Activated naive CD4-positive, alpha-beta T cell treated with anti-CD3 and anti-CD28 coated beads, Interleukin-2, amount 50 U/mL, for 72 hours (primary cell): Measurements from ENCODE around the gene SH2D5. TPM values are rescaled to one million over a fixed set of nuclear protein-coding genes. Genes with fewer than 3 reads are reported as not detected.

Experiments used
- ATAC-seq, 2 donors: fragments of 150-1000 bp; cut with Tn5 transposase; 2 replicates each; pipeline ENCODE4 v1.10.0; 2021; ENCODE audit warnings: mild to moderate bottlenecking in 2 of 2, moderate library complexity in 2 of 2
- DNase-seq, 2 donors: peaks; one replicate each; pipeline ENCODE4 v3.0.0; 2021 to 2022; ENCODE audit warnings: low spot score in 2 of 2
- H3K27ac Mint-ChIP-seq, 2 donors: one replicate each; pipeline ENCODE4 v1.8.0; 2022; ENCODE audit warnings: mild to moderate bottlenecking in 2 of 2, mixed read lengths in 2 of 2
- H3K36me3 Mint-ChIP-seq, 2 donors: one replicate each; pipeline ENCODE4 v1.8.0; 2022; ENCODE audit warnings: mixed read lengths in 2 of 2
- H3K9me3 Mint-ChIP-seq, 2 donors: one replicate each; pipeline ENCODE4 v1.8.0; 2022; ENCODE audit warnings: mixed read lengths in 2 of 2
- total RNA-seq, 2 donors: library from RNA; stranded (reverse); gene quantifications; one replicate each; pipeline ENCODE4 v1.2.3, GENCODE V29; 2022

SH2D5 gene
- under 1 TPM in 1 of 2 donors, not detected in 1; 0.66 TPM for total RNA-seq

DNA sequence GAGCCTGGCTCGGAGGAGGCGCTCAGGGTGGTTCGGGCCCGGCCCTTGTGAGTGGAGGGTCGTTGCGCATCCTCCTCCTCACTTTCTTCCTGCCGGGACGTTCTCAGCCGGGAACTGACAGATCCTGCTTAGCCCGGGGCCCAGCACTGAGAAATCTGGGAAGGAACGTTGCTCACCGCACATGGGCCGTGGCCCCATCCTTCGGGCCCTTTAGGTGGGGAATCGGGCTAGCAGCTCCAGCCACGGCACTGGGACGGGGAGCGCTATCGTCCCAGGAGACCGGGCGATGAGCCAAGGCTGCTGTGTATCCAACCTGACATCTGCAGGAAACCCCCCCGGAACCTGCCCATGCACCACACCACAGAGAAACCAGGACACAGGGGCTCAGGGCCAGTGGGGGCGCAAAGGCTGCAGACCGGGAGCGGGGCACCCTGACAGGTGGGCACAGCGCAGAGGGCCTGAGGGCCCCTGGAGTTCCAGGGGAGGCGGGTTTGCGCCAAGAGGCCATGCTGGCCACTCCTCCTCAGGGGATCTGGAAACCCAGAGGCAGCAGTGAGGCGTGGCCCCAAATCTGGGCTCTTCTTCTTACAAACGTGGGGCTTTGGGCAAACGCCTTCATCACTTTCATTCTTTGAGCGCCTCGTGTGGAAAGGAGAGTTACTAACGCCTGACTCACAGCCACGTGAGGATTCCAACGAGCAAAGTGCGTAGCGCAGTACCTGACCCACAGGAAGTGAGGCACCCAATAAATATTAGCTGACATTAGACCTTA, at the start of gene SH2D5:
Gene SH2D5, minus strand, starts transcription at position 116 of the 772 bp plus-strand sequence. CDS start 4,659 bp downstream, outside the sequence.
- ATAC-seq (peak; percentile 73 to 89), DNase-seq (peak; percentile 69 to 76)
- Mint-ChIP-seq H3K9me3 (no peaks in the 10 kb centered on the region), H3K27ac (peak within 1 kb of the TSS; percentile 74 to 89), H3K36me3 (no peaks in the 10 kb centered on the region)

DNA sequence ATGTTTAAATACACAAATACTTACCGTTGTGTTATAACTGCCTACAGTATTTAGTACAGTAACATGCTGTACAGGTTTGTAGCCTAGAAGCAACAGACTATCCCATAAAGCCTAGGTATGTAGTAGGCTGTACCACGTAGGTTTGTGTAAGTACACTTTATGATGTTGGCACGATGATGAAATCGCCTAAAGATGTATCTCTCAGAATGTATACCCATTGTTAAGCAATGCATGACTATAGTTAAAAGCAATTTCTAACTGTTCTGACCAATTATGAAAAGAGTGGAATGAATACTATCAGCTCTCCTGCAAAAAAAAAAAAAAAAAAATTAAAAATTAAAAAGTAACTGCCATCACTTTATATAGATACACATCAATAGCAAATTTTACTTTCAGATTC, 43.2 kb upstream of the SH2D5 start:
- ATAC-seq (peak; percentile 51 to 91), DNase-seq (no peak)
- Mint-ChIP-seq H3K36me3 (peaks cover 0 to 27% of the 10 kb centered on the region in 2 donors), H3K27ac (peak overlapping the region in 1 of 2 donors; percentile 34), H3K9me3 (no peaks in the 10 kb centered on the region)

DNA sequence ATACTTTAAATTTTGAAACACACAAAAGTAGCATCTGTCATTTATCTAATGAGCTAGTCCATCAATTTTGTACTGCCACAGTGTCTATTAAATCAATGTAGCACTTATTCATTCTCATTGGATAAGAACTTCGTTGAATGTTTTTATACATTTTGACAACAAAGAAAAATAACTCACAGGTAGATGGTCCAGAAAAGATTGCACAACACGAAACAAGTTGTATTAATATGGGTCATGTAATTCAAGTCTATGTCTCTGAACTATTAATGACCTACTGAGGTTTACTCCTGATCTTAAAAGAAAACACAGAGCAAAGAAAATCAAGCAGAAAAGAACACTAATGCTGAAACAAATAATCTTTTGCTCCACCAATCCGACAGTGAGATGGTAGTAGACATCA, 39.3 kb upstream of the SH2D5 start:
- Mint-ChIP-seq H3K9me3 (no peaks in the 10 kb centered on the region), H3K36me3 (peaks cover 0 to 19% of the 10 kb centered on the region in 2 donors), H3K27ac (peak overlapping the region in 1 of 2 donors; percentile 42)
- ATAC-seq, result no peak
- no peak for DNase-seq

DNA sequence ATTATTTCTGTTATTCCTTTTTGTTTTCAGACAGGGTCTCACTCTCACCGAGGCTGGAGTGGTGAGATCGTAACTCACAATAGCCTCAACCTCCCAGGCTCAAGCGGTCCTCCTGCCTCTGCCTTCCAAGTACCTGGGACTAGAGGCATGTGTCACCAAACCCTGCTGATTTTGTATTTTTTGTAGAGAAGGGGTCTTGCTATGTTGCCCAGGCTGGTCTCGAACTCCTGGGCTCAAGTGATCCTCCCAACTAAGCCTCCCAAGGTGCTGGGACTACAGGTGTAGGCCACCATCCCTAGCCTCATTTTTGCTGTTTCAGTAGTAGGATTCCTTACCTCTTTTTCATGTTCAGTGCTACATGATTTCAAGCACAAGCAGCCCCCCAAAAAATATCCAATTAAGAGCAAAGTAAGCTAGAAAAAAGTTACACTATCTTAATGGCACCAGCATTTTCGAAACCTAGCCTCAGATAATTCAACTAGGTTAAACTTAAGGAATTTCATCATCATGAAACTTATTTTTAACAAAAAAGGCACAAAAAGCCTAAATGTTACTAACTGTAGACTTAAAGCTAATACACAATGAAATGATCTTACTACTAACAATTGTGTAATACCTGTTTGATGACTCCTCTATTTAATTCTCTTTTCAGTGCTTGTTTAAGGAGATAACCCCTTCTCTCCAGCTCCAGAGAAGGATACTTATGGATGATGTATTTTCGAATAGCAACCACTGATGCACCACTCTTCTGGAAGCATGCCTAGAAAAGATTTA, 38.0 kb upstream of the SH2D5 start:
- ATAC-seq (no peak), DNase-seq (no peak)
- Mint-ChIP-seq H3K9me3 (no peaks in the 10 kb centered on the region), H3K36me3 (peaks cover 0 to 25% of the 10 kb centered on the region in 2 donors), H3K27ac (no peak overlapping the region)

DNA sequence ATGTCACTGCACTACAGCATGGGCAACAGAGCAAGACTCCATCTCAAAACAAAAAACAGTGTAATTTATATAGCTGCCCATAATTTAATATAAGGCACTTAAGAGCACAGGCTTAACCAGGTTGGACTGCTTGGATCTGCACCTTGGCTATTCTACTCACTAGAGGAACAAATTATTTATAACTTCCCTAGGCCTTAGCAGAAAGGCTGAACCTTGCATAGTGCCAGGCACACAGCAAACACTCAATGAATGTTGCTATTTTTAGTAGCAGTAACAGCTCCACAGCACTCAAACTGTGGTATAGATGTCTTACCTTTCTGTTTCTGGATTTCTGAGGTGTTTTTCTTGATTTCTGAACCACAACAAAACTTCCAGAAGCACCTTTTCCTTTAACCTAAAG, 34.8 kb upstream of the SH2D5 start:
- no peaks in the 10 kb centered on the region for H3K9me3 Mint-ChIP-seq
- no peak for DNase-seq
- peaks cover 0 to 28% of the 10 kb centered on the region in 2 donors for H3K36me3 Mint-ChIP-seq
- no peak for ATAC-seq
- H3K27ac Mint-ChIP-seq, result no peak overlapping the region

DNA sequence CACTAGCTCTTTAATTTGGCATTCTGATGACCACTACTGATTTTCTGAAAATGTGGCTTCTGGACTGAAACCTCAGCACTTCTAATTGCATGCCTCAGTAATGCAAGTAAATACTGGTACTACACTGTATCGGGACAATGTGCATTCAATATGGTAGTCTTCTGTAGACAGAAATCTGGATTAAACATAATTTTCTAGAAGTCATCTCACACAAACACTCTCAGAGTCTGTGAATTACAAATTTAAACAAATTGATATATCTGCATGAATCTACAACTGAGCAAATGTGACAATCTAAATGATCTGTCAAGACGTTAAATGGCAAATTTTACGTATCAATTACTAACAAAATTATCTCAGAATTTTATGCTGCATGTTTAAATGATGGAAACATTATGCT, 30.9 kb upstream of the SH2D5 start:
- H3K36me3 Mint-ChIP-seq, result peaks cover 11 to 36% of the 10 kb centered on the region in 2 donors
- ATAC-seq (no peak), DNase-seq (no peak)
- no peak overlapping the region for H3K27ac Mint-ChIP-seq
- no peaks in the 10 kb centered on the region for H3K9me3 Mint-ChIP-seq

DNA sequence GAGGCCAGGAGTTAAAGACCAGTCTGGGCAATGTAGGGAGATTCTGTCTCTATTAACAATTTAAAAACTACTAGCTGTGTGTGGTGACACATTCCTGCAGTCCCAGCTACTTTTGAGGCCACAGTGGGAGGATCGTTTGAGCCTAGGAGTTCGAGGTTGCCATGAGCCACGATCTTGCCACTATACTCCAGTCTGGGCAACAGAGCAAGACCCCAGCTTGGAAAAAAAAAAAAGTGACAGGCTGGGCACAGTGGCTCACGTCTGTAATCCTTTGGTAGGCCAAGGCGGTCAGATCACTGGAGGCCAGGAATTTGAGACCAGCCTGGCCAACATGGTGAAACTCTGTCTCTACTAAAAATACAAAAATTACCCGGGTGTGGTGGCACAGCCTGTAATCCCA, 27.8 kb upstream of the SH2D5 start:
- H3K27ac Mint-ChIP-seq, result no peak overlapping the region
- no peaks in the 10 kb centered on the region for H3K9me3 Mint-ChIP-seq
- peaks cover 11 to 31% of the 10 kb centered on the region in 2 donors for H3K36me3 Mint-ChIP-seq
- ATAC-seq, result no peak
- DNase-seq, result no peak

DNA sequence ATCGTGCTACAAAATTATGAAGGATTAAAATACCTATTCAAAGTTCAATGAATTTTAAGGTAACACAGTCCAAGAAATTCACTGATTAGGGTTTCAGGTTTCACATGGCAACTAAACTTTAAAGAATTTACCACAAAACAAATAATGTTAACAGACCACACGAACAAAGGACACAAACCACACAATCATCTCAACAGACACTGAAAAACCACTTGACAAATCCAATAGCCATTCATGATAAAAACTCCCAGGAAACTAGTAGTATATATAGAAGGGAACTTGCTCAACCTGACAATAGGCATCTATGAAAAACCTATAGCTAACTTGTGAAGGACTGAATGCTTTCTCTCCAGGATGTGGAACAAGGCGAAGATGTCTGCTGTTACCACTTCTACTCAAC, 21.1 kb upstream of the SH2D5 start:
- no peaks in the 10 kb centered on the region for H3K9me3 Mint-ChIP-seq
- no peak for DNase-seq
- H3K27ac Mint-ChIP-seq, result no peak overlapping the region
- ATAC-seq, result no peak
- H3K36me3 Mint-ChIP-seq, result peaks cover 0 to 12% of the 10 kb centered on the region in 2 donors

DNA sequence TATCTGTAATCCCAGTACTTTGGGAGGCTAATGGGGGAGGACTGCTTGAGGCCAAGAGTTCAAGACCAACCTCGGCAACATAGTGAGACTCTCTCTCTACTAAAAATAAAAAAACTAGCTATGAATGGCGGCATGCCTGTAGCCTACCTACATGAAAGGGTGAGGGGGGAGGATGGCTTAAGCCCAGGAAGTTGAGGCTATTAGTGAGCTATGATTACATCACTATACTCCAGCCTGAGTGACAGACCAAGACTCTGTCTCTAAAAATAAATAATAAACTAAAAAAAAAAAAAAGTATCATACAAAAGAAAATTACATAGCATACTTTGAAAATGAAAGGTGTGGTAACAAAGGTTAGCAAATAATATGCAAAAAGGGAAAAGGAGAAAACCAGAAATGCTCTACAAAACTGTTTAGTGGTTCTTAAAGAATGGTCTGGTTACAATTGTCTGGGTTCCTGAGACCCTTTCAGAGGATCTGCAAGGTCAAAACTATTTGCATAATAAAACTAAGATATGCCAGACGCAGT, 19.0 kb upstream of the SH2D5 start:
- no peak for DNase-seq
- no peak for ATAC-seq
- Mint-ChIP-seq H3K9me3 (no peaks in the 10 kb centered on the region), H3K36me3 (peaks cover 0 to 10% of the 10 kb centered on the region in 2 donors), H3K27ac (no peak overlapping the region)

DNA sequence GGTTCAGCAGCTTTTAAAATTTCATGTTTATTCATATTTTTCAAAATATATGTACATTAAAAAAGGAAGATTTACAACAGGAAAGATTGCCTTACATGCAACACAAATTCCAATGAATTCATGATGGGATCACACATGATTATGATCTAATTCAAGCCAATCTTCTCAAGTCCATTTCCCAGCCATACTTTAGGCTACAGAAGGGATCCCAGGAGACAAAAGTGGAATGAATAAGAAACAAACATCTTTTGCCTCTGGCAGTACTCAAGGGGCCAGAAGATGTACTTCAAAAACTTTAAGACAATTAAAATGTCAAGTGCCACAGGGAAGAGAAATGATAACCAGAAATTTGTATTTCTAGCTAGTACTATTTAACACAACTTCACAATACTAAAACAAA, 10.2 kb upstream of the SH2D5 start:
- H3K36me3 Mint-ChIP-seq, result peaks cover 0 to 21% of the 10 kb centered on the region in 2 donors
- DNase-seq (no peak), ATAC-seq (no peak)
- H3K27ac Mint-ChIP-seq, result no peak overlapping the region
- no peaks in the 10 kb centered on the region for H3K9me3 Mint-ChIP-seq

DNA sequence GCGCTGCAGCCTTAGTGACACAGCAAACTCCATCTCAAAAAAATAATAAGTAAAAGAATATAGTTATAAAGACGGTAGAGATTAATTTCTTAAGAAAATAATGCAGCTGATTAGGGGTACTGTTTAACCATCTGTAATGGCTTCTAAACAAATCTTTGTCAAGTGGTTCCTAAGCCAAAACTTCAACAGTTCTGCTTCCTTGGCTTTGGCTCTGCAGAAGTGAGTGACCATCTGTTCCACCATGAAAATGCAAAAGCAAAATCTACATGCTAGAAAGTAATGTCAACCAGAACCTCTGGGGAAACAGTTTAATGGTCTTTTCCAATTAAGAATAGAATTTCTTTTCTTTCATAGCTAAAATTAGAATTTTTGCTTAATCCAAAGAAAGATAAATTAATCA, 8.3 kb upstream of the SH2D5 start:
- ATAC-seq, result no peak
- H3K36me3 Mint-ChIP-seq, result peaks cover 0 to 21% of the 10 kb centered on the region in 2 donors

DNA sequence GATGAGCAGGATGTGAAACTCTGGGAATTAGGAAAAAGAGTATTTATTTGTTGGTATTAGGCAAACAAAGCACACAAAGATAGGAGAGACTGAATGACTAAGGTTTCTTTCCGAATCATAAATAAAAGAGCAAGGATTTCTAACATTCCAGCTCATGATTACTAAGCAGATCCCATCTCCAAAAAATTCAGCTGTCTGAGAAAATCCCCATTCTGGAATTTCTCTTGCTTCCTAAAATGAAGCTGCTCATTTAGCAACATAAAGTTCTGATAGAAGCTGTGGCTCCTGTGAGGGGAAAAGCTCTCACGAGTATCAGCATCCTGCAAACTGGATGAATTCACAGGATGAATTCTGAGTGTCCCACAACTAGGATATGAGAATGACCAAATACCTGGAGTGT, 6.7 kb upstream of the SH2D5 start:
- no peaks in the 10 kb centered on the region for H3K9me3 Mint-ChIP-seq
- H3K36me3 Mint-ChIP-seq, result peaks cover 0 to 13% of the 10 kb centered on the region in 2 donors
- peak overlapping the region in 1 of 2 donors; percentile 30 for H3K27ac Mint-ChIP-seq
- DNase-seq (no peak), ATAC-seq (no peak)

More for the DNA sequence above, 8.3 kb upstream of the SH2D5 start:
- DNase-seq, result no peak
- Mint-ChIP-seq H3K27ac (no peak overlapping the region), H3K9me3 (no peaks in the 10 kb centered on the region)

DNA sequence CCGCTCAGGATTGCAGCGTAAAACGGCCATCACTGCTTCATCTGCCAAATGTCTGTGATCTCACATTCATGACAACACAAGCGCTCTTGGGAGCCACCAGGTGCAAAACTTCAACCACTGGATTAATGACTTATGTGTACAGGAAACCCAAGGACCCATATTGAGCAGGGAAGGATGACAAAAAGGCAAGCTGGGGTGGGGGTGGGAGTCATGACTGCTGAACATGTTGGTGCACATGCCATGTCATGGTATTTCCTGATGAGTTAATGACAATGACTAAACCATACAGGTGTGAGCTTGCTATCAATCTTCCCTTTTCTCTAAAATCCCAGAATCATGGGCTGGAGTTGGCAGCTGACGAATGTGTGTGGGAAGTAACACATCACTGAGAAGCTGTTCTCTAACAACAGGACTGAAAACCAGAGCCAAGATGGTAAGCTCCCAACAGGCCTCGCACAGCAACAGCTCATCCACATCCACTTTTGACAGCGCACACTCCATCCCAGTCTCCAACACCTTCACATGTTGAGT, 3.1 kb upstream of the SH2D5 start:
- Mint-ChIP-seq H3K27ac (peak overlapping the region in 1 of 2 donors; percentile 36), H3K36me3 (peaks cover 0 to 4% of the 10 kb centered on the region in 2 donors), H3K9me3 (no peaks in the 10 kb centered on the region)
- ATAC-seq (no peak), DNase-seq (no peak)

DNA sequence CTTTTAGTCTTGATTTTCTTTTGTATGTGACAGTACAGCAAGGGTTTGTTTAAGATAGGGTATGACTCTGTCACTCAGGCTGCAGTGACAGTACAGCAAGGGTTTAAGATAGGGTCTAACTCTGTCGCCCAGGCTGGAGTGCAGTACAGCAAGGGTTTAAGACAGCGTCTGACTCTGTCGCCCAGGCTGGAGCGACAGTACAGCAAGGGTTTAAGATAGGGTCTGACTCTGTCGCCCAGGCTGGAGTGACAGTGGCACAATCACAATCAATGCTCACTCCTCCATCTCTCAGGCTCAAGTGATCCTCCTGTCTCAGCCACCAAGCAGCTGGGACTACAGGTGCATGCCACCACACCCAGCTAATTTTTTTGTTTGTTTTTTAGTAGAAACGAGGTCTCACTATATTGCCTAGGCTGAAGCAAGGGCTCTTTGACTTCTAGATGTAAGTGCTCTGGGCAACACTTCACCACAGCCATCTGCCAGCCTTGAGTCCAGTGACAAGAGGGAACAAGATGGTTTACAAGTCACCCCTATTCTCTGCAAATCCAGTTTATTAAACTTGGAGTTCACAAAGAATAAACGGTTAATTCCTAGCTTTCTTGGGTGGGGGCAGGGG, 965 bp upstream of the SH2D5 start:
- no peak for DNase-seq
- peak in 1 of 2 donors; percentile 34 for ATAC-seq
- no peak overlapping the region for H3K27ac Mint-ChIP-seq
- no peaks in the 10 kb centered on the region for H3K9me3 Mint-ChIP-seq
- peaks cover 0 to 4% of the 10 kb centered on the region in 2 donors for H3K36me3 Mint-ChIP-seq

DNA sequence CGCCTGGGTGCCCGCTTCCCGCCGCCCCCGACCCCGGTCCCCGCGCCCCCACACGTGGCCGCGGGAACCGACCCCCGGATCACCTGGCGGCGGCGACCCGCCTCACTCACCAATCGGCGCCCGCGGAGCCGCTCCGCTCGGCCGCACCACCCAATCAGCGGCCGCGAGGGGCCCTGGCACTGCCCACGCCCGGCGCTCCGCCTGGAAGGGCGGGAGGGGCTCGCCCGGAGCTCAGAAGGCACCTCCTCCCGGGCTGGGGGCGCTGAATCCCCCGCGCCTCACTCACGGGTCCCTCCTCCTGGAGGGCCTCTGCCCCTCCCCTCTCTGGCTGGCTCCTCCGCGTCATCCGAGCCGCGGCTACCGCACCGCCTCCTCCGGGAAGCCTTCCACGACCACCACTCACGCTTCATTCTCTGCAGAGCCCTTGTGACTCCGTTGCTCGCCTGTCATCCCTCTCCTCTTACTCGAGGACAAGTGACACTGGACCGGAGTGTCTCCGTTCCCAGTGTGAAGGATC, 374 bp downstream of the SH2D5 start:
- Mint-ChIP-seq H3K27ac (peak overlapping the region; percentile 74 to 89), H3K9me3 (no peaks in the 10 kb centered on the region), H3K36me3 (no peaks in the 10 kb centered on the region)
- DNase-seq (peak; percentile 58 to 68), ATAC-seq (peak; percentile 44 to 72)
